GM19023 (cell line): ENCODE measurements around the gene REXO4.

ENCODE experiments used
- ATAC-seq: cut with Tn5 transposase; IDR thresholded peaks from one replicate; pipeline ENCODE4 v1.9.1; 2021; ENCODE audit warnings: mild to moderate bottlenecking, moderate library complexity; ENCODE audit not compliant: unreplicated experiment

REXO4 gene

DNA sequence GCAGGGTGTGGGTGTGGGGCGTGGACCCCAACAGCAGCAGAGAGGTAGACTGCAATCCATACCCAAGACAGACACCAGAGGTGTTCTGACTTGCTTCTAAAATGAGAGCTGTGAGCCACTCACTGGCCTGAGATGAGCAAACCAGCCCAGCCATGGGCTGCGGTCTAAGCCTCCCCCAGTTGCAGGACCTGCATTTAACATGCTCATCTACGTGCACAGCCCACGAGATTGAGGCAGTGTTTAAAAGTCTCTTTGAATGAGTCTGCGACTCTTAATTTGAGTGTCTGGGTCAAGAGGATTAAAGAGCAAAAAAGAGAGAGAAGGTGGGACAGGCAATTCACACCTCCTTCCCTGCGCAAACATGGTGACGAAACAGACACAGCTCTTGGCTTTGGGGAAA lies 47.9 kb downstream of the REXO4 start:
- ATAC-seq: no peak

DNA sequence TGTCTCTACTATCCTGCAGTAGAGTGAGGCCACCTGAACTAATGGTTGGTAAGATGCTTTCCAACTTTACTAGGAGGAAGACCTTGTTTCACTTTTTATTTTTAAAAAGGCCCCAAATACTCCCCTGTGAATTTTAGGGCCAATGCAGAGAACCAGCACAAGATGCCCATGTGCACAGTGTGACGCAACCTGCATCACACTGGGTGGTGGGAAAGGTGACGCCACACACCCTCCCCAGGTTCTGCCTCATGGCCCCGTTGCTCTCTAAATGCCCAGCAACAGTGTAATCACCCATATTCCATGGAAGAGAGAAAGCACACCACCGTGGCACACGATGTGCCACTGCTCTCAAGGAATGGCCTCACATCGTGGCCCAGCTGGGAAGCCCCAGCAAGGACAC lies 48.4 kb downstream of the REXO4 start:
- ATAC-seq: no peak

DNA sequence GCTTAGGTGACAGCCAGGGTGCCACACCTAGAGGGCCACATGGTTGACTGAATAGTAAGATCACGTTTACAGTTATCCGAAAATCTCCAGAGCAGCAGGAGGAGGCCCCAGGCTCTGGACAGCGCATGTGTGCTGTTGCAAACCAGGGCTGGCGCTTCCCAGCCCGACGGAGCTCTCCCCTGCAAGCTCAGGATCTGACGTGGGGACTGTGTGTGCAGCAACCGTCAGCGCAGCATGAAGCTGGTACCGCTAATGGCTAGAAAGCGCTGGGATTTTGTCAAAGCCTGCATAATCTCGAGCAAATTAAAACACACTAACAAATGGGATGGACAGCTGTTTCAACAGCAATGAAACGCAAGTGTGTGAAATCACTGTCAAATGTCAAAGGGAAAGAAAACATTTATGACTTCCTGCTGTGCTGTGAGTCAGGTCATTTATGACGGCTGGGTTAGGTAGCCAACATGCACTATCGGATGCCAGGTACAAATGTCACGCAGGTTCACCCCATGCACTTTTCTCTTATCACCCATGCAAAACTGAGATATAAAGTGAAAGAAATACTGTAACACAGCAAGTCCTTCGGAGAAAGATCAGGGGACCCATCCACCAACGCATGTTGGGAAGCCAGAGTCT lies 49.4 kb downstream of the REXO4 start:
- no peak for ATAC-seq

DNA sequence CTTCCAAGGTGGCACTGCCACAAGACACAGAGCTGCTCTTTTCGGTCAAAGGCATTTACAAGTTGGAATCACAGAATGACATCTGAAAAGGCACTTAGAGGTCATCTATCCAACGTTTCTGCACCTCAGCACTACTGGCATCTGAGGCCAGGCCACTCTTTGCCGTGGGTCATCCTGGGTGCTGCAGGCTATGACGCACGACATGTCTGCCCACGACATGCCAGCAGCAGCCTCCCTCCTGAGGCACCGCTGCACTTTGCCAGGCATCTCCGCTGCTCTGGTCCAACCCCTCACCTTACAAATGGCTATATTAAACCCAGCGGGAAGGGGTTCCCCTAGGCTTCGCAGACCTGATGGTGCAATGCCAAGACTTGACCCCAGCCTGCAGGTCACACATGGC lies 50.0 kb downstream of the REXO4 start:
- no peak for ATAC-seq

DNA sequence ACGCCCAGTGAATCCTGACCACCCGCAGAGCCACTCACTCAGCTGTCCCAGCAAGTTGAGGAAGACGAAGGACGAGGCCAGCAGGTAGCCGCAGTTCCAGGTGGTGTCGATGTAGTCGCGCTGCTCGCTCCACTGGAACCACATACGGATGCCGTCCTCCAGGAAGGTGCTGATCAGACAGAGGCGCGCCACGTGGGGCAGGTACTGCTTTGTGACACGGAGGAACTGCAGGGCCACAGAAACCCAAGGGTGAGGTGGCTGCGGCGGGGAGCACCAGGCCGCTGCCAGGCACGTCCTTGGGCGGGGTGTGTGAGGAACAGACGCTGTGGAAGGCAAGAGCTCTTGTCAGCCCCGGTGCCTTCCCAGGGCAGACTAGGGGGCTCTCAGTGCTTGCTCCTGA lies 50.6 kb downstream of the REXO4 start:
- no peak for ATAC-seq

DNA sequence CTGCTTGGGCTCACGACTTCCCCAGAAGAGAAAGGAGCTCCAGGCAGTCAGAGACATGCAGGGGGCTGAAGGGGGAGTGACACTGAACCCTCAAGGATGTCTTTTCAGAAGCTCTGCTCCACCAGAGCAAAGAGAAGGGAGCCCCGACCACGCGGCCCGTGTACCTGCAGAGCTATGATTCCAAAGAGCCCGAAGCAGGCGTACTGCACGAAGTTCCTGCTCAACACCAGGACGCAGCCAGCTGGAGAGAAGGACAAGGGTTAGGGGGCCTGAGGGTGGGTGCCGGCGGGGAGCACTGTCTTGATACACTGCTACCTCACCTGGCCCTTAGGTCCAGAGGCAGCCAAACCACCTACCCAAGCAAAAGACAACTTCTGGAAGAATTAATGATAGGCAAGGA lies 51.4 kb downstream of the REXO4 start:
- ATAC-seq: no peak

DNA sequence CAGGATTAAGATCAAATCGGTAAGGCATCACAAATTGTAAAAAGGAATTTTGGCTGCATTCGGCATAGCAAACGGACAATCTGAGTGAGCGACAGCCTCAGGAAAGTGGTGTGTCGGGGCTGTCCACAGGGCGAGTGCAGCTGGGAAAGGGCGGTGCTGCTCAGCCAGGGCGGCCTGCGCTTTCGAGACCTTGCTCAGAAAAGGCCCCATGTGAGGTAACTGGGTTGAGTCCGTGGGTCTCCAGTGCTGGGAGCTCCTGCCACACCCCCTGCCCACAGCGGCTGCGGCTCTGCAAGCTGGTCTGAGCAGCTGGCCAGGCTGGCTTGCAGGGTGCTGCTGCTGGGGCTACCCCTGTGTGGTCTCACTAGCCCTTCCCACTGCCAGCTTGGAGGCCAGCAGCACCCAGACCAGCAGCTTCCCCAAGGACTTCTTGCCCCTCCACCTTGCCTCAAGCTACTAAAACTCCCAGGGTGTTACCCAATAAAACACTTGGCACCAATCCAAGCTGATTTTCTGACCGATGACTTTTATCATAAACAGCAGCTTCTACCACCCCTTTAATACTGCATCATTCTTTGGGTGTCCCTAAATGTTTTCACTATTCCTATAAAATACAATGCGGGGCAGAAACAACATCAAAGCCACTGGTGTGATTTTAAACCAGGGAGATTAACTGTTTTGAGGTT lies 55.3 kb downstream of the REXO4 start:
- ATAC-seq: no peak

DNA sequence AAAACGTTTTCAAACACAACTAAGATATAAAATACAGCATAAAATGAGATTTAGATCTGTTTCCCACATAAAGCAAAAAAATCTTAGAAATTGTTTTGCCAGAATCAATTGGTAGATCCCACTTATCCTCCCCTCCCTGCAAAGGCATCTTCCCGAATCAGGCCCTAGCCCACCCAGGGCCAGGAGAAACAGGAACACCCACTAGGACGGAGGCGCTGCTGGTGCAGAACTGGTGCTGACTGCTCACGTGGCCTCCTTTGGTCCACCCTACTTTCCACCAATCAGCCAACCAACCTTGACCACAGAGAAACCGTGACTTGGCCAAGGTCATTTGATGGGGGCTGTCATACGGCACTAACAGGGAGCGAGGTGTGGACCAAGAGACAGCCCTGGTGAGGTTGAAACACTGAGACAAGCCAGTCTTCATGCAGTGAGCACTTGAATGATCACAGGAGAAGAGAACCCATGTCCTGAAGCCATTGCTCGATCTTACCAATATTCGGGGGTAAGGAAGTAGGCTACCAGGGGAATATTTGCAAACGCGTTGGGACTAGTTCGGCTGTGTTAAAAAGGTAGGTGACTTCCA lies 56.2 kb downstream of the REXO4 start:
- ATAC-seq: no peak

DNA sequence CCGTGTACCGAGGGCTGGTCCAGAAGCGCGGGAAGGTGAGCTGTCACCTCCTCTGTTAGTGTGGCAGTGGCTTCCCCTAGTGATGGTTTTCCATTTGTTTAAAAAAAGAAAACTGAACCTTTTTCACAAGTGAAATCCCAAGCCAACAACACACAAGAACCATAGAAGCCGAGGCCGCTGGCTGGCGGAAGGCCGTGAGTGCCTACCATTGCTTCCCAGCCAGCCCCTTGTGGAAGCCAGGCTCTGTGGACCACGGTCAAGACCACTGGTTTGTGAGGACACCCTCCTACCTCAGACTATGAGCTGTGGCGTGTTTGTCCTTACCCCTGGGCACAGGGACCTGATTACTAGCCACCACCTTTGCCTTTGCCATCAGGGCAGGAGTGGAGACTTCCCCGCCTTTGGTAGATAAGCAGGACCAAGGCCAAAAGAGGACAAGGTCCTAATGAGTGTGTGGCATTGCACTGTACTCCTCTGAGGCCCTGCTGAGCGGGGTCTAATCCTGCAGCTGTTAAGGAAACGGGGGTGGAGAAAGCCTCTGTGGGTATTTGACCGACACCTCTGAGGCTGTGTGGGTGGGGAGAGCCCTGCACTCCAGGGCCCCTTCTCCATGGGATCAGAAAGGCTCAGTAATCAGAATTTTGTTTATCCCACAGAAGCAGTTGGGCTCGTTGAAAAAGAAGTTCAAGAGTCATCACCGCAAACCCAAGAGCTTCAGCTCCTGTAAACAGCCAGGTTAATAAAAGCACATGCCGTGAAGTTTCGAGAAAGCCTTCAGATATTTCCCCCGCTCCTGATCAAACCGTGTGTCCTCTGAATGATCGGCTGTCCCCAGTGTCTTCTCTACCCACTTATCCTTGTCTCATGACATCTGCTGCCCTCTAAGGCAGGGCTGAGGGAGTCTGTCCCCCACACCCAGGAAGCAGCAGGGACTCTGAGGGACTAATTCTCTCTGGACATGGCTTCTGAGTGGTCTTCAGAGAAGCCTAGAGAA lies 57.1 kb downstream of the REXO4 start:
- no peak for ATAC-seq

DNA sequence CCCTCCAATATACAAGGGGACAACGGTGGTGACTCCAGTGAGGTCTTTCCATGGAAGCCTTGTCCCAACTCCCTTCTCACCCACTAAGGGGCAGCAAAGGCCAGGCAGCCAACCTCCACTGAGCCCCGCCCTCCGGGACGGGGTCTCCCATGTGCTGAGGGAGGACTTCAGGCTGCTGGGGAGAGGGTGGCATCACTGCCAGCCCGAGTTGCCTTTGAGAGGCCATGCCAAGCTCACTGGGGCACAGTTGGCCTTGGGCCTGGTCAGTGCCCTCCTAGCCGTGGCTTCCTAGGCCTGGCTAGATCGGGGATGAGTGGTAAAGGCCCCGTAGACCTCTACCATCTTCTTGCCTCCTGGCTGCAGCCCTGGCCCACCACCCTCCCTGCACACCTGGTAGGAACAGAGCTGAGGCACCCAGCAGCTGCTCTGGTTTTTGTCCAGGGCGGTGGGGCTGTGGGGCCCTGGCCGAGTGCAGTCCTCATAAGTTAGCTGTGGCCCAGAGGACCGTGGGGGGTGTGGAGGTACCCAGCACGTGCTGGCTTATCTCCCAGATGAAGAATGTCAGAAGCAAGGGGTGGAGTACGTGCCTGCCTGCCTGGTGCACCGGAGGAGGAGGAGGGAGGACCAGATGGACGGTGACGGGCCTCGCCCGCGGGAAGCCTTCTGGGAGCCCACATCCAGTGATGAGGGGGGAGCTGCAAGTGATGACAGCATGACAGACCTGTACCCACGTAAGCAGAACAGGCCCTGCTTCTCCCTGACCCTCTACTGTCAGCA lies 58.2 kb downstream of the REXO4 start:
- no peak for ATAC-seq

DNA sequence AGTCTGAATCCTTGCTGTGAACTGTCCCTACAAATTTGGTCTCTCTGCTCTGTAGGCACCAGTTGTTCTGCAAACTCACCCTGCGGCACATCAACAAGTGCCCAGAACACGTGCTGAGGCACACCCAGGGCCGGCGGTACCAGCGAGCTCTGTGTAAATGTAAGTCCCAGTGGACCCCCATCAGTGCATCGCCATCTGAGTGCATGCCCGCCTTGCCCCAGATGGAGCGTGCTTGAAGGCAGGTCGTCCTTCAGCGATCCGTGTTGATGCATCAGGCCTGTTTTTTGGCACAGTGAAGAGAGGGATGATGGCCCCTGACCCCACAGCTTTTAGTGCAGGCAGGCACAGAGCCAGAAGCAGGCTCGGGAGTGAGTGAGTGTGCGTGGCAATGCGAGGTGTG lies 60.2 kb downstream of the REXO4 start:
- ATAC-seq: no peak

DNA sequence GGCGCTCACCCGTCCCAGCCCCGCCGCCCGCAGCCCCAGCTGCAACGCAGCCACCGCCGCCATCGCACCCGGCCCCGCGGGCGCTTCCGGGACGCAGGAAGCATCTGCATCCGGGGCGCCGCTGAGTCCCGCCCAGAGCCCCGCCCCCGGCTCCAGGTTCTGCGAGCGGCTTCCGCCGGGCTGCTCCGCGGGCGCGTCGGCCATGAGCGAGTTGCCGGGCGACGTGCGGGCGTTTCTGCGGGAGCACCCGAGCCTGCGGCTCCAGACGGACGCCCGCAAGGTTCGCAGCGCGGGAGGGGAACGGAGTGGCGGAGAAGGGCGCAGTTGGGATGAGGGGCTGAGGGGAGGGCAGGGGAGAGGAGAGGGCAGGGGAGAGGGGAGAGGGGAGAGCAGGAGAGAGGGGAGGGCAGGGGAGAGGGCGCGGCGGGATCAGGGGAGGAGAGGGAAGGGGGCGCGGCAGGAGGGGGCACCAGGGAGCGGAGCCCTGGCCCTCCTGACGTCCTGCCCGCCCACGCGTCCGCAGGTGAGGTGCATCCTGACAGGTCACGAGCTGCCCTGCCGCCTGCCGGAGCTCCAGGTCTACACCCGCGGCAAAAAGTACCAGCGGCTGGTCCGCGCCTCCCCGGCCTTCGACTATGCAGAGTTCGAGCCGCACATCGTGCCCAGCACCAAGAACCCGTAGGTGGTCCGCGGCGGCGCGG lies 61.3 kb downstream of the REXO4 start, which contains the start of the genes SURF1 and SURF2:
Gene SURF1 (minus strand): TSS at position 97 of the 701 bp plus-strand sequence. CDS start 34 bp downstream, at position 63.
Gene SURF2 (plus strand): TSS at position 160 of the 701 bp plus-strand sequence. CDS start 43 bp downstream, at position 203.
- peak; percentile 62 for ATAC-seq
